SK-N-SH (cell line): ENCODE results near the gene ST6GALNAC5. TPM values are rescaled to one million over a fixed set of nuclear protein-coding genes. Genes with fewer than 3 reads are reported as not detected.

ENCODE experiments used
- CTCF ChIA-PET: fragments of 300-600, 350-600 bp; formaldehyde crosslinking; extraction: SDS; loops from one replicate; lab custom pipeline; 2021; lab: Yijun Ruan, JAX
- POLR2A ChIA-PET: fragments of 350-600 bp; sonication (Branson Sonifier 250); formaldehyde crosslinking; extraction: SDS; loops from one replicate; lab custom pipeline; 2020; ENCODE audit warnings: antibody characterized with exemption, inconsistent platforms; lab: Yijun Ruan, JAX
- DNase-seq: peaks from one replicate; pipeline ENCODE4 v3.0.0; 2012
- H2AFZ ChIP-seq: fragments of 200-600 bp; sonication (generic); 2 replicates; pipeline ENCODE4 v1.8.1; 2016; ENCODE audit warnings: antibody characterized with exemption, mild to moderate bottlenecking, low read depth
- H3F3A ChIP-seq: fragments of 200-600 bp; sonication (generic); replicated peaks from 2 replicates; pipeline ENCODE3; 2016; ENCODE audit warnings: antibody characterized with exemption, mild to moderate bottlenecking; ENCODE audit not compliant: insufficient read depth
- H3K27ac ChIP-seq, 2 experiments: fragments of 200-500 bp in 1 of 2; fragments of 200-600 bp in 1 of 2; sonication (Bioruptor generic) in 1 of 2; sonication (generic), shearing (Covaris generic) in 1 of 2; 2 replicates each; pipeline versions ENCODE4 v1.5.1 to v1.6.1; 2014 to 2016; ENCODE audit warnings: low read depth in 2 of 2, inconsistent platforms in 1 of 2, low read length in 1 of 2, mild to moderate bottlenecking in 1 of 2, mixed read lengths in 1 of 2
- H3K27me3 ChIP-seq: fragments of 200-600 bp; sonication (generic), shearing (Covaris generic); 2 replicates; pipeline ENCODE4 v1.6.1; 2016; ENCODE audit warnings: mixed run types; ENCODE audit not compliant: insufficient read depth
- H3K36me3 ChIP-seq, 2 experiments: fragments of 200-500 bp in 1 of 2; fragments of 200-600 bp in 1 of 2; sonication (Bioruptor generic) in 1 of 2; sonication (generic) in 1 of 2; replicated peaks in 1 of 2; 2 replicates each; pipeline versions ENCODE3 to v1.5.1; 2014 to 2016; ENCODE audit warnings: low read length in 1 of 2, mild to moderate bottlenecking in 1 of 2; ENCODE audit not compliant: insufficient read depth in 2 of 2, control insufficient read depth in 1 of 2
- H3K4me1 ChIP-seq, 2 experiments: fragments of 200-500 bp in 1 of 2; fragments of 200-600 bp in 1 of 2; sonication (Bioruptor generic) in 1 of 2; sonication (generic), shearing (Covaris generic) in 1 of 2; 2 replicates each; pipeline versions ENCODE4 v1.5.1 to v1.6.1; 2014 to 2016; ENCODE audit warnings: low read depth in 1 of 2, low read length in 1 of 2, mixed run types in 1 of 2; ENCODE audit not compliant: insufficient read depth in 2 of 2, control insufficient read depth in 1 of 2
- H3K4me2 ChIP-seq: fragments of 200-600 bp; sonication (generic), shearing (Covaris generic); 2 replicates; pipeline ENCODE4 v1.6.1; 2017; ENCODE audit warnings: mixed run types
- H3K4me3 ChIP-seq, 2 experiments: fragments of 200-500 bp in 1 of 2; fragments of 200-600 bp in 1 of 2; sonication (Bioruptor generic) in 1 of 2; sonication (generic), shearing (Covaris generic) in 1 of 2; 2 replicates each; pipeline versions ENCODE4 v1.5.1 to v1.8.1; 2014 to 2016; ENCODE audit warnings: low read depth in 2 of 2, inconsistent platforms in 1 of 2, low read length in 1 of 2, mild to moderate bottlenecking in 1 of 2, mixed read lengths in 1 of 2, moderate library complexity in 1 of 2
- H3K79me2 ChIP-seq: fragments of 200-600 bp; sonication (generic); 2 replicates; pipeline ENCODE4 v1.8.1; 2017; ENCODE audit warnings: mild to moderate bottlenecking; ENCODE audit not compliant: insufficient read depth
- H3K9ac ChIP-seq: fragments of 200-600 bp; sonication (generic); 2 replicates; pipeline ENCODE4 v1.6.1; 2017; ENCODE audit warnings: mixed run types
- H3K9me2 ChIP-seq: fragments of 200-600 bp; sonication (generic); 2 replicates; pipeline ENCODE4 v1.6.1; 2017; ENCODE audit warnings: mixed run types
- H3K9me3 ChIP-seq: fragments of 200-600 bp; sonication (generic); 2 replicates; pipeline ENCODE4 v1.6.1; 2017; ENCODE audit warnings: mixed run types, mild to moderate bottlenecking, moderate library complexity
- H4K20me1 ChIP-seq: fragments of 200-600 bp; sonication (generic); 2 replicates; pipeline ENCODE4 v1.6.1; 2017; ENCODE audit warnings: mild to moderate bottlenecking, mixed run types; ENCODE audit not compliant: insufficient read depth
- EP300 ChIP-seq, 2 experiments: IDR thresholded peaks; 2 replicates each; pipeline versions ENCODE4 v1.4.0 to v1.6.1; 2012; ENCODE audit warnings: borderline replicate concordance in 1 of 2, low read depth in 1 of 2, low read length in 1 of 2
- FOSL2 ChIP-seq: IDR thresholded peaks from 2 replicates; pipeline ENCODE4 v1.4.0; 2012; ENCODE audit warnings: low read depth, mild to moderate bottlenecking, moderate library complexity, borderline replicate concordance
- FOXJ3 ChIP-seq: sonication (generic); formaldehyde crosslinking; IDR thresholded peaks from 2 replicates; pipeline ENCODE4 v1.5.1; 2020; ENCODE audit warnings: mild to moderate bottlenecking, missing genetic modification reagents
- FOXM1 ChIP-seq: IDR thresholded peaks from 2 replicates; pipeline ENCODE4 v1.4.0; 2012; ENCODE audit warnings: low read depth, mild to moderate bottlenecking
- IRF3 ChIP-seq: fragments of 150-350 bp; IDR thresholded peaks from 2 replicates; pipeline ENCODE4 v1.6.1; 2016; ENCODE audit warnings: mild to moderate bottlenecking, low read depth, low read length
- MEF2A ChIP-seq: IDR thresholded peaks from 2 replicates; pipeline ENCODE4 v1.4.0; 2012; ENCODE audit warnings: low read depth, borderline replicate concordance
- MXI1 ChIP-seq: IDR thresholded peaks from 2 replicates; pipeline ENCODE4 v1.6.1; 2012; ENCODE audit warnings: mild to moderate bottlenecking, low read depth, low read length, improper control_type of control experiment
- NRF1 ChIP-seq: IDR thresholded peaks from 2 replicates; pipeline ENCODE4 v1.6.1; 2012; ENCODE audit warnings: low read depth, mild to moderate bottlenecking, low read length
- POLR2AphosphoS5 ChIP-seq: IDR thresholded peaks from 2 replicates; pipeline ENCODE4 v1.6.1; 2012; ENCODE audit warnings: low read depth, low read length
- REST ChIP-seq: IDR thresholded peaks from 2 replicates; pipeline ENCODE4 v1.6.1; 2012; ENCODE audit warnings: mild to moderate bottlenecking, low read depth, low read length, moderate library complexity
- RFX5 ChIP-seq: IDR thresholded peaks from 2 replicates; pipeline ENCODE4 v1.6.1; 2012; ENCODE audit warnings: mild to moderate bottlenecking, improper control_type of control experiment, low read length
- SIN3A ChIP-seq: IDR thresholded peaks from 2 replicates; pipeline ENCODE4 v1.6.1; 2012; ENCODE audit warnings: low read depth, mild to moderate bottlenecking, low read length, moderate library complexity, borderline replicate concordance
- TAF1 ChIP-seq: IDR thresholded peaks from 2 replicates; pipeline ENCODE4 v1.6.1; 2012; ENCODE audit warnings: low read depth, mild to moderate bottlenecking, low read length, moderate library complexity, borderline replicate concordance
- TEAD4 ChIP-seq: IDR thresholded peaks from 2 replicates; pipeline ENCODE4 v1.4.0; 2012; ENCODE audit warnings: mild to moderate bottlenecking, borderline replicate concordance; ENCODE audit not compliant: insufficient read depth
- USF2 ChIP-seq: fragments of 150-350 bp; IDR thresholded peaks from 2 replicates; pipeline ENCODE4 v1.6.1; 2017; ENCODE audit warnings: antibody characterized with exemption, low read length, low read depth, borderline replicate concordance
- YY1 ChIP-seq: IDR thresholded peaks from 2 replicates; pipeline ENCODE4 v1.4.0; 2012; ENCODE audit warnings: low read depth, mild to moderate bottlenecking
- ZBTB33 ChIP-seq: IDR thresholded peaks from 2 replicates; pipeline ENCODE4 v1.4.0; 2012; ENCODE audit warnings: low read depth, borderline replicate concordance
- WGBS: methylation state at CpG from one replicate; pipeline ENCODE4 v1.1.6; 2017; ENCODE audit warnings: low lambda C conversion rate; 5-methylcytosine and 5-hydroxymethylcytosine counted together
- polyA plus RNA-seq, 3 experiments: library from polyadenylated mRNA; depleted of rRNA; stranded (reverse); fragments of >200 nt; gene quantifications; 2 replicates each; pipeline ENCODE4 v1.2.3, GENCODE V29; 2012

Gene ST6GALNAC5
- polyA plus RNA-seq, 1 of the 3 experiments (the other 2 are of a cell fraction), result 10.6 TPM

DNA sequence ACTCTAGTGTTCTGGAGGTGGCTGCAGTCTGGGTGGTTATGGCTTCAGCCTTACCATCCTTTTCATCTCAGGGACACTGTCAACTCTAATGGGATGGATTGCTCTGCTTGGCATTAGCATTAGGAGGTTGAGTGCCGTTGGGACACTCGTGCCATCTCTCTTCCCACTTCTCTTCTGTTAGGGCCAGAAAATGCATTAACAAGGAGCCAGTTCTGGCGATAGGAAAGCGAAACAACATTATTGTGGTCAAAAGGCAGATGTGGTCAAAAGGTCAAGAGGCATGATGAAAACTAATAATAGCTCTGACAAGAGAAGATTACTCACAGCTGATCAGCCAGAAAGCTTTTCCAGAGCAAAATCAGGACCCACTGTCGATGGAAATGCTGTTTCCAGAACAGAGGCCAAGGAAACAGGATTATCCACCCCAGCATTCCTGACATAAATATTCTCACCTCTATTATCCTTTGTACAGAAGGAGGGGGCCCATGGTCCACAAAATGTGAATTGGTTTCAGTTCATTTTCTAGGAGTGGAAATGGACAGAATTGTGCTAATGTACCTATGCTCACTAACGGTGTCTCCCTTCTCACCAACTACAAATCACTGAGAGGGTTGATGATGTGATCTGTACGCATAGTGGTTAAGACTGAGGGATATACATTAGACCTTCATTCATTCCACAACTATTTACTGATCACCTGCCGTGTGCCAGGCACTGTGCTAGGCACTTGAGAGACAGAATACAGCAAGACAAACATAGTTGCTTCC lies 72.0 kb downstream of the ST6GALNAC5 start (continued):
- peak; percentile 17; the same call in 1 of the 2 replicates for TF ChIP-seq ZBTB33
- no peak for TF ChIP-seq TAF1
- peak; percentile 63; the same call in 1 of the 2 replicates for TF ChIP-seq TEAD4
- no peak for TF ChIP-seq FOXM1
- peak; percentile 88; the same call in 1 of the 2 replicates for TF ChIP-seq MEF2A
- TF ChIP-seq FOXJ3 (CRISPR knock-in tag), result no peak
- TF ChIP-seq USF2, result no peak
- no peak for TF ChIP-seq YY1
- TF ChIP-seq, all 33 proteins: peak for 12

DNA sequence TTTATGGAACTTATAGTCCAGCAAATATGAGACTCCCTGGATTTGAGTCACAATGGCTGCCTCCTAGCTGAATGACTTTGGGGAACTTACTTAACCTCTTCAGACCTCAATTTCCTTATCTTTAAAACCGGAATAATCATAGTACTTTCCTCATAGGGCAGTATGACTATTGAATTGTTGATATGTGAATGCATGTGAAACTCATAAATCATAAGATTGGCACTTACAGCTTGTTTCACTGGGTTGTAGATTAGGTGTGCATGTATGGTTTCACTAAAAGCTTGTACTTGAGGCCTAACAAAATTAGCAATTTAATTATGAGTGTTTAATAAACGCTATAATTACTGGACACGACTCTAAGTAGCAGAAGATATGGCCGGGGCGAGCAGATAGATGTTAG lies 72.5 kb downstream of the ST6GALNAC5 start:
- H3K36me3 ChIP-seq, result no peaks in the 10 kb centered on the region
- no peaks in the 10 kb centered on the region for H3K27me3 ChIP-seq
- no peaks in the 10 kb centered on the region for H3K79me2 ChIP-seq
- peaks cover 0 to 9% of the 10 kb centered on the region in 2 experiments; a peak in 2 of 4 replicates for H3K4me1 ChIP-seq
- WGBS, result 79% methylated on average over 5 of the region's 5 CpGs
- ChIA-PET POLR2A (no interaction called here), CTCF (interaction anchor here (1.9 kb wide), 1 partner anchor 12 kb away, joined by 5 read pairs; no protein-coding TSS in a partner anchor)
- H3K9me2 ChIP-seq, result no peaks in the 10 kb centered on the region
- peaks cover 4% of the 10 kb centered on the region for H3F3A ChIP-seq
- no peak overlapping the region for H3K4me3 ChIP-seq
- H3K9me3 ChIP-seq, result no peaks in the 10 kb centered on the region
- H3K9ac ChIP-seq, result no peak overlapping the region
- no peak overlapping the region for H3K4me2 ChIP-seq
- no peak for DNase-seq
- peak overlapping the region in 1 of 2 experiments; percentile 50; a peak in 3 of 4 replicates for H3K27ac ChIP-seq
- no peaks in the 10 kb centered on the region for H4K20me1 ChIP-seq
- no peak overlapping the region for H2AFZ ChIP-seq
- TF ChIP-seq IRF3, result no peak
- TF ChIP-seq USF2, result no peak
- TF ChIP-seq REST, result no peak
- no peak for TF ChIP-seq FOSL2
- no peak for TF ChIP-seq NRF1
- TF ChIP-seq EP300 (IDR thresholded peaks at IDR 0.05; ENCODE audit: borderline replicate concordance in 1 of 2, low read depth in 1 of 2, low read length in 1 of 2), result no peak
- TF ChIP-seq POLR2AphosphoS5, result no peak
- TF ChIP-seq SIN3A, result no peak
- no peak for TF ChIP-seq RFX5
- TF ChIP-seq MXI1, result no peak
- no peak for TF ChIP-seq ZBTB33
- no peak for TF ChIP-seq FOXM1
- TF ChIP-seq MEF2A, result no peak
